Measurements from ENCODE around the gene EPHA5. TPM values are rescaled to one million over a fixed set of nuclear protein-coding genes. Genes with fewer than 3 reads are reported as not detected.

The EPHA5 gene
- total and polyA plus RNA-seq, 9 of the 15 experiments (the other 6 are each of a cell fraction or from before 2014, with no cell fraction given), result 0.04 TPM; not detected in 8

DNA sequence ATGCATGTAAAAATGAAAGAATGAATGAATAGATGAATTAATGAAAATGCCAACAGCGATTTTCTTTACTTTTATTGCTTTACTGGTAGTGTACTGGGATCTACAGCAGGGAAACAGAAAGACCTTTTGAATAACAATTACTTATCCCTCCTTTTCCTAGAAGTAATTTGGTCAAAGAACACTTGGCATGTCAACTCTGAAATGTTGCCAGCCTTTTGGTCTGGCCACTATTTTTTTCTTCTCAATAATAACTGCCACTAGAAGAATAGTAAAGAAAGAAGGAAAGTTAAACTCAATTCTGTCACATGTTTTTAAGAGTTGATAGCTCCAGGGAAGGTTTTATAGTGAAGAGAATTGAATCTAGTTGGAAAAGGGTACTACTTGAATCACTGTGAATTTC is 52.9 kb downstream of the EPHA5 start:
- Histone ChIP-seq H3K4me2 (ENCODE audit: insufficient read depth, low read length) (no peak overlapping the region), H3K79me2 (ENCODE audit: control insufficient read depth, insufficient read depth, low read length) (no peaks in the 10 kb centered on the region), H3K27ac (ENCODE audit: extremely low read depth, low read depth, low read length) (no peak overlapping the region), H3K9ac (ENCODE audit: insufficient read depth in 1 of 2, low read depth in 2 of 2, low read length in 2 of 2) (no peak overlapping the region), H3K4me1 (replicated peaks in 1 of 2; ENCODE audit: control insufficient read depth in 2 of 2, insufficient read depth in 2 of 2, low read length in 2 of 2) (no peaks in the 10 kb centered on the region), H3K9me1 (ENCODE audit: control insufficient read depth, insufficient read depth, low read length) (no peaks in the 10 kb centered on the region), H4K20me1 (replicated peaks; ENCODE audit: control insufficient read depth, insufficient read depth, low read length) (no peaks in the 10 kb centered on the region), H3K4me3 (no peak overlapping the region), H3K27me3 (ENCODE audit: control insufficient read depth in 2 of 2, insufficient read depth in 2 of 2, low read length in 2 of 2) (no peaks in the 10 kb centered on the region), H3K9me3 (replicated peaks; ENCODE audit: control insufficient read depth, insufficient read depth, low read depth, low read length) (no peaks in the 10 kb centered on the region), H3K36me3 (ENCODE audit: control insufficient read depth, insufficient read depth, low read length) (no peaks in the 10 kb centered on the region), H2AFZ (ENCODE audit: low read depth, low read length) (no peak overlapping the region)
- FAIRE-seq, result no peak
- ChIA-PET POLR2A (no interaction called here), CTCF (ENCODE audit: low intra/inter-chr PET ratio) (no interaction called here)
- intact Hi-C loops (cut with micrococcal nuclease), result no loop called here
- 0% methylated on average over 1 of the region's 1 CpG for WGBS (ENCODE audit: insufficient coverage, low coverage, missing lambda C conversion rate)
- no TSS peak for BruUV-seq (replicated peaks)
- ATAC-seq, result no peak
- in situ Hi-C loops (cut with MboI), result no loop called here
- no peak for TF ChIP-seq ZNF184 (CRISPR knock-in tag; IDR thresholded peaks at IDR 0.05)
- TF ChIP-seq, protein P1, sequence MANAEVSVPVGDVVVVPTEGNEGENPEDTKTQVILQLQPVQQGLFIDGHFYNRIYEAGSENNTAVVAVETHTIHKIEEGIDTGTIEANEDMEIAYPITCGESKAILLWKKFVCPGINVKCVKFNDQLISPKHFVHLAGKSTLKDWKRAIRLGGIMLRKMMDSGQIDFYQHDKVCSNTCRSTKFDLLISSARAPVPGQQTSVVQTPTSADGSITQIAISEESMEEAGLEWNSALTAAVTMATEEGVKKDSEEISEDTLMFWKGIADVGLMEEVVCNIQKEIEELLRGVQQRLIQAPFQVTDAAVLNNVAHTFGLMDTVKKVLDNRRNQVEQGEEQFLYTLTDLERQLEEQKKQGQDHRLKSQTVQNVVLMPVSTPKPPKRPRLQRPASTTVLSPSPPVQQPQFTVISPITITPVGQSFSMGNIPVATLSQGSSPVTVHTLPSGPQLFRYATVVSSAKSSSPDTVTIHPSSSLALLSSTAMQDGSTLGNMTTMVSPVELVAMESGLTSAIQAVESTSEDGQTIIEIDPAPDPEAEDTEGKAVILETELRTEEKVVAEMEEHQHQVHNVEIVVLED (CRISPR knock-in tag; IDR thresholded peaks at IDR 0.05), result no peak
- TF ChIP-seq CEBPG (CRISPR knock-in tag; IDR thresholded peaks at IDR 0.05), result no peak
- no peak for TF ChIP-seq CEBPG (tag; conservative IDR thresholded peaks at IDR 0.05 in 1 of 2, IDR thresholded peaks at IDR 0.05 in 1 of 2)
- TF ChIP-seq, protein P2, sequence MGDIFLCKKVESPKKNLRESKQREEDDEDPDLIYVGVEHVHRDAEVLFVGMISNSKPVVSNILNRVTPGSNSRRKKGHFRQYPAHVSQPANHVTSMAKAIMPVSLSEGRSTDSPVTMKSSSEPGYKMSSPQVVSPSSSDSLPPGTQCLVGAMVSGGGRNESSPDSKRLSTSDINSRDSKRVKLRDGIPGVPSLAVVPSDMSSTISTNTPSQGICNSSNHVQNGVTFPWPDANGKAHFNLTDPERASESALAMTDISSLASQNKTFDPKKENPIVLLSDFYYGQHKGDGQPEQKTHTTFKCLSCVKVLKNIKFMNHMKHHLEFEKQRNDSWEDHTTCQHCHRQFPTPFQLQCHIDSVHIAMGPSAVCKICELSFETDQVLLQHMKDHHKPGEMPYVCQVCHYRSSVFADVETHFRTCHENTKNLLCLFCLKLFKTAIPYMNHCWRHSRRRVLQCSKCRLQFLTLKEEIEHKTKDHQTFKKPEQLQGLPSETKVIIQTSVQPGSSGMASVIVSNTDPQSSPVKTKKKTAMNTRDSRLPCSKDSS (IDR thresholded peaks at IDR 0.05; ENCODE audit: low read depth, partially characterized antibody), result no peak
- TF ChIP-seq SMC3 (conservative IDR thresholded peaks at IDR 0.05; ENCODE audit: insufficient read depth, low read depth, low read length), result no peak
- no peak for TF ChIP-seq ILK (tag; IDR thresholded peaks at IDR 0.05; ENCODE audit: borderline replicate concordance, low read depth)
- no peak for TF ChIP-seq ZNF76 (CRISPR knock-in tag; IDR thresholded peaks at IDR 0.05; ENCODE audit: borderline replicate concordance)
- no peak for TF ChIP-seq GATAD2A (IDR thresholded peaks at IDR 0.05)
- TF ChIP-seq, protein P3, sequence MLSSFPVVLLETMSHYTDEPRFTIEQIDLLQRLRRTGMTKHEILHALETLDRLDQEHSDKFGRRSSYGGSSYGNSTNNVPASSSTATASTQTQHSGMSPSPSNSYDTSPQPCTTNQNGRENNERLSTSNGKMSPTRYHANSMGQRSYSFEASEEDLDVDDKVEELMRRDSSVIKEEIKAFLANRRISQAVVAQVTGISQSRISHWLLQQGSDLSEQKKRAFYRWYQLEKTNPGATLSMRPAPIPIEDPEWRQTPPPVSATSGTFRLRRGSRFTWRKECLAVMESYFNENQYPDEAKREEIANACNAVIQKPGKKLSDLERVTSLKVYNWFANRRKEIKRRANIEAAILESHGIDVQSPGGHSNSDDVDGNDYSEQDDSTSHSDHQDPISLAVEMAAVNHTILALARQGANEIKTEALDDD (IDR thresholded peaks at IDR 0.05), result no peak
- no peak for DNase-seq (ENCODE audit: extremely low read depth in 1 of 4, low spot score in 3 of 4)

Data from K562 (cell line).